ENCODE data around the gene ZNF397.

GRCh38 chr18:35201256-35201931 lies 39.4 kb upstream of the ZNF397 start:
- no peak for TF ChIP-seq CTCF (IDR thresholded peaks at IDR 0.05; ENCODE audit: borderline replicate concordance, extremely low read depth, low read length, poor library complexity, severe bottlenecking)
- no peak for TF ChIP-seq EZH2 (IDR thresholded peaks at IDR 0.05; ENCODE audit: borderline replicate concordance, low read depth, low read length, severe bottlenecking)

Measured in DND-41 (cell line).